SH-SY5Y (cell line): ENCODE results near the gene FANCE.

Experiments used
- GATA2 ChIP-seq: IDR thresholded peaks from 2 replicates; pipeline ENCODE4 v1.6.1; 2011; ENCODE audit warnings: mild to moderate bottlenecking, low read depth, low read length
- GATA3 ChIP-seq: IDR thresholded peaks from 2 replicates; pipeline ENCODE4 v1.6.1; 2011; ENCODE audit warnings: low read depth, mild to moderate bottlenecking, low read length, moderate library complexity

DNA sequence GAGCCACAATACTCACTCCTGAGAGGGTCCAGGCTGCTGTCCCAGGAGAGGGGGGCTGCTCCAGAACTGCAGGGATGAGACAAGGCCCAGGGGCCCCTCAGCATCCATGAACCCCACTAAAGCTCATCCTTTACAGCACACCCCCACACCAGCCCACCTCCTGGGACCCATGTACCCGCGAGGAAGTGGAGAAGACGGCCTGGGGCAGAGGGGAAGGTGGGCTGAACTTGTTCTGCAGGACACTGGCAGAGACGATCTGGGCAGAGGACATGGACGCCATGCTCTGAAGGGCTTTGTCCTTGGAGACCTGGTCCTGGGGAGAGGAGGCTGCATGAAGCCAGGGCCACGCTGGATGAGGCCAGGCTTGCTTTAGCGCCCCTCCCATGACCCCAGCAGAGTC is 26.1 kb downstream of the FANCE start:
- TF ChIP-seq GATA2 (no peak), GATA3 (no peak)
